A549 (cell line): ENCODE results near the gene TDO2. TPM values are rescaled to one million over a fixed set of nuclear protein-coding genes. Genes with fewer than 3 reads are reported as not detected.

Source experiments
- ATAC-seq, 2 experiments: fragments of 200-7000 bp in 1 of 2; fragments of >200 bp in 1 of 2; cut with Nextera tagmentation in 1 of 2; cut with Tn5 transposase in 1 of 2; 3 replicates each; pipeline versions ENCODE4 v1.8.0 to v1.9.1; 2018 to 2020; ENCODE audit warnings: mild to moderate bottlenecking in 1 of 2, moderate library complexity in 1 of 2
- CTCF ChIA-PET: fragments of 300-600 bp; sonication (Branson Sonifier 250); formaldehyde crosslinking; extraction: SDS; loops from one replicate; lab custom pipeline; 2021; ENCODE audit warnings: antibody characterized with exemption, inconsistent platforms; lab: Yijun Ruan, JAX
- POLR2A ChIA-PET: fragments of 350-600 bp; formaldehyde crosslinking; extraction: SDS; loops from one replicate; lab custom pipeline; 2021; ENCODE audit warnings: antibody characterized with exemption, inconsistent platforms; lab: Yijun Ruan, JAX
- DNase-seq, 2 experiments: peaks; one replicate each; pipeline versions ENCODE4 v3.0.0 to v3.0.0-alpha.2; 2011 to 2016; ENCODE audit warnings: low read depth in 1 of 2, low spot score in 1 of 2
- FAIRE-seq: peaks from 2 replicates; lab custom pipeline; 2011; peaks lifted over from hg19 to GRCh38; lab: Jason Lieb, UNC
- H3K27ac ChIP-seq, 2 experiments: fragments of >200 bp; sonication (Bioruptor Twin); formaldehyde crosslinking; 3 replicates each; pipeline ENCODE4 v1.5.1; 2016 to 2017
- H3K4me1 ChIP-seq: fragments of >200 bp; sonication (Bioruptor Twin); formaldehyde crosslinking; 3 replicates; pipeline ENCODE4 v1.6.1; 2016
- H3K4me2 ChIP-seq: fragments of >200 bp; sonication (Bioruptor Twin); formaldehyde crosslinking; 3 replicates; pipeline ENCODE4 v1.6.1; 2016
- H3K4me3 ChIP-seq: fragments of >200 bp; sonication (Bioruptor Twin); formaldehyde crosslinking; 3 replicates; pipeline ENCODE4 v1.5.1; 2016
- H3K9me3 ChIP-seq: fragments of >200 bp; sonication (Bioruptor Twin); formaldehyde crosslinking; 3 replicates; pipeline ENCODE4 v1.6.1; 2016
- CBX2 ChIP-seq: fragments of 200-600 bp; sonication (generic); IDR thresholded peaks from 2 replicates; pipeline ENCODE4 v1.6.1; 2016; ENCODE audit warnings: low read depth, mild to moderate bottlenecking, borderline replicate concordance
- CHD4 ChIP-seq: fragments of 200-600 bp; sonication (generic); IDR thresholded peaks from 2 replicates; pipeline ENCODE4 v1.6.1; 2016; ENCODE audit warnings: antibody characterized with exemption, mild to moderate bottlenecking, borderline replicate concordance
- JUN ChIP-seq, 2 experiments: fragments of >200 bp; sonication (Bioruptor Twin); formaldehyde crosslinking; IDR thresholded peaks; 2 replicates in 1 of 2; 3 replicates in 1 of 2; pipeline ENCODE4 v1.6.1; 2016 to 2017
- JUNB ChIP-seq: fragments of >200 bp; sonication (Bioruptor Twin); formaldehyde crosslinking; IDR thresholded peaks from 2 replicates; pipeline ENCODE4 v1.6.1; 2016
- KDM5A ChIP-seq: fragments of 200-600 bp; sonication (generic); IDR thresholded peaks from 2 replicates; pipeline ENCODE4 v1.6.1; 2016; ENCODE audit warnings: antibody characterized with exemption, mild to moderate bottlenecking
- RAD21 ChIP-seq, 2 experiments: fragments of >200 bp in 1 of 2; sonication (Bioruptor Twin) in 1 of 2; formaldehyde crosslinking in 1 of 2; IDR thresholded peaks in 1 of 2; conservative IDR thresholded peaks in 1 of 2; 2 replicates in 1 of 2; 3 replicates in 1 of 2; pipeline ENCODE4 v1.6.1; 2012 to 2018; ENCODE audit warnings: inconsistent platforms in 1 of 2
- SMC3 ChIP-seq: fragments of >200 bp; sonication (Bioruptor Twin); formaldehyde crosslinking; IDR thresholded peaks from 3 replicates; pipeline ENCODE4 v1.6.1; 2018; ENCODE audit warnings: inconsistent platforms
- WGBS: methylation state at CpG from one replicate; pipeline ENCODE4 v1.1.6; 2017; ENCODE audit errors: missing lambda C conversion rate; 5-methylcytosine and 5-hydroxymethylcytosine counted together
- polyA plus RNA-seq, 4 experiments: library from polyadenylated mRNA; depleted of rRNA in 3 of 4; stranded (reverse); fragments of >200 nt; fragmentation: RNase III in 1 of 4; extraction: RNeasy Plus Mini Kit Qiagen cat#74134 plus additional on column Dnase treatment in 1 of 4; gene quantifications; 2 replicates in 3 of 4; 3 replicates in 1 of 4; pipeline ENCODE4 v1.2.3, GENCODE V29; 2011 to 2017
- TF ChIP-seq, protein P1 (sequence below): IDR thresholded peaks from 2 replicates; pipeline ENCODE4 v1.6.1; 2012
- TF ChIP-seq, protein P2 (sequence below): IDR thresholded peaks from 2 replicates; pipeline ENCODE4 v1.6.1; 2012; ENCODE audit warnings: low read depth, borderline replicate concordance

The TDO2 gene
- polyA plus RNA-seq, 2 of the 4 experiments (the other 2 are of a cell fraction) = 2.6 to 2.9 TPM

DNA sequence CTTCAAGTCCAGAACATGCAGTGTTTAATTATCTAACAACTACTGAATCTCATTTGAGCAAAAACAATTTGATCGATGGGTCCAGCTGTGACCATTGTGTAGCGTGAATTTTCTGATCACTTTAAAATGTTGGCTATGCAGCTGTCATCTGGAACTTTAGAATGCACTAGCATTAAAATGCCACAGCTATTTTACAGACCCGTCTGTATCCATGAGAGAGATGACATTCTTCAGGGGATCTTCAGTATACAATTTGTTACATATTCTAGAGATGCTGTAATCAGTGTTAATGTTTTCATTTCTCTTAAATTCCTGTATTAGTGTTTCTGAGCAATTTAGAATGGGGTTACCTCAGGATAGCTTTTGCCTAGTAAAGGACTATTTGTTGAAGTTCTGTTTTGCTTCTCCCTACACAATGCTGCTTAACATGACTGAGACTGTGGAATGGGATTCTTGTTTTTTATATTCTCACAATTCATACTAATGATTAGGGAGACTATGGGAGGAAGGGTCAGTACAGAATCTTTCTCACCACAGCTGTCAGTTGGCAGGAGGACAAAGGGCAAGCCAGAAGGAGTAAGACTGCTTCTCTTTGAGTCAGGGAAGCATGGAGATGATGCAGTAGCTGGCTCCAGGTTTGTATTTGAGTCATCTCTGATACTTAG lies 63.4 kb downstream of the TDO2 start:
- ATAC-seq = no peak
- no peak for FAIRE-seq
- Histone ChIP-seq H3K27ac (no peak overlapping the region), H3K4me2 (no peak overlapping the region), H3K4me1 (no peaks in the 10 kb centered on the region), H3K4me3 (no peak overlapping the region), H3K9me3 (no peaks in the 10 kb centered on the region)
- TF ChIP-seq JUNB (no peak), CHD4 (no peak), RAD21 (conservative IDR thresholded peaks at IDR 0.05 in 1 of 2, IDR thresholded peaks at IDR 0.05 in 1 of 2) (no peak), SMC3 (no peak), CBX2 (no peak), KDM5A (no peak), JUN (IDR thresholded peaks at IDR 0.05) (no peak)
- TF ChIP-seq, protein P1, sequence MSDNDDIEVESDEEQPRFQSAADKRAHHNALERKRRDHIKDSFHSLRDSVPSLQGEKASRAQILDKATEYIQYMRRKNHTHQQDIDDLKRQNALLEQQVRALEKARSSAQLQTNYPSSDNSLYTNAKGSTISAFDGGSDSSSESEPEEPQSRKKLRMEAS = no peak
- TF ChIP-seq, protein P2, sequence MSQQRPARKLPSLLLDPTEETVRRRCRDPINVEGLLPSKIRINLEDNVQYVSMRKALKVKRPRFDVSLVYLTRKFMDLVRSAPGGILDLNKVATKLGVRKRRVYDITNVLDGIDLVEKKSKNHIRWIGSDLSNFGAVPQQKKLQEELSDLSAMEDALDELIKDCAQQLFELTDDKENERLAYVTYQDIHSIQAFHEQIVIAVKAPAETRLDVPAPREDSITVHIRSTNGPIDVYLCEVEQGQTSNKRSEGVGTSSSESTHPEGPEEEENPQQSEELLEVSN = no peak
- DNase-seq = no peak
- POLR2A ChIA-PET = no interaction called here
- CTCF ChIA-PET = no interaction called here
- WGBS = 65% methylated on average over 3 of the region's 3 CpGs

Other genes with a start within 250 kb of the TDO2 start
- gene GUCY1A1, start 236.8 kb upstream of the TDO2 start, polyA plus RNA-seq (2011; rRNA removed) = not detected in 2 replicates
- not detected in 3 replicates for gene GUCY1A1, start 236.8 kb upstream of the TDO2 start, polyA plus RNA-seq (2017; fragmentation: RNase III; extraction: RNeasy Plus Mini Kit Qiagen cat#74134 plus additional on column Dnase treatment)
- gene GUCY1B1, start 144.7 kb upstream of the TDO2 start, polyA plus RNA-seq (2011; rRNA removed) = 0.26 and 0.43 TPM in 2 replicates
- 0.14 to 0.25 TPM (median 0.22 TPM) in 3 replicates for gene GUCY1B1, start 144.7 kb upstream of the TDO2 start, polyA plus RNA-seq (2017; fragmentation: RNase III; extraction: RNeasy Plus Mini Kit Qiagen cat#74134 plus additional on column Dnase treatment)
- gene ASIC5, start 37.4 kb upstream of the TDO2 start, polyA plus RNA-seq (2011; rRNA removed) = not detected in 2 replicates
- not detected in 3 replicates for gene ASIC5, start 37.4 kb upstream of the TDO2 start, polyA plus RNA-seq (2017; fragmentation: RNase III; extraction: RNeasy Plus Mini Kit Qiagen cat#74134 plus additional on column Dnase treatment)
- gene CTSO, start 50.2 kb downstream of the TDO2 start, polyA plus RNA-seq (2011; rRNA removed) = 1.7 and 2.0 TPM in 2 replicates
- gene CTSO, start 50.2 kb downstream of the TDO2 start, polyA plus RNA-seq (2017; fragmentation: RNase III; extraction: RNeasy Plus Mini Kit Qiagen cat#74134 plus additional on column Dnase treatment) = 0.72 to 0.81 TPM (median 0.78 TPM) in 3 replicates